Suprapubic skin (tissue), 4 donors: ENCODE data around the gene FRMD1.

Experiments used
- EP300 ChIP-seq: sonication (generic); formaldehyde crosslinking; IDR thresholded peaks from one replicate; pipeline ENCODE4 v1.6.1; 2017; ENCODE audit warnings: antibody characterized with exemption
- POLR2A ChIP-seq, 2 donors: fragments of 450-650 bp; IDR thresholded peaks; one replicate each; pipeline ENCODE4 v1.6.1; 2017; ENCODE audit warnings: antibody characterized with exemption in 2 of 2, mild to moderate bottlenecking in 2 of 2, moderate library complexity in 2 of 2
- POLR2AphosphoS5 ChIP-seq, 3 donors: sonication (generic); formaldehyde crosslinking; IDR thresholded peaks; one replicate each; pipeline ENCODE4 v1.6.1; 2017; ENCODE audit warnings: antibody characterized with exemption in 3 of 3
- TF ChIP-seq, protein P1 (sequence below), 2 donors: fragments of 200-600 bp in 1 of 2; fragments of 450-650 bp in 1 of 2; sonication (generic) in 1 of 2; IDR thresholded peaks; one replicate each; pipeline ENCODE4 v1.5.1; 2016 to 2019; ENCODE audit warnings: antibody characterized with exemption in 2 of 2, mild to moderate bottlenecking in 1 of 2, moderate library complexity in 1 of 2

DNA sequence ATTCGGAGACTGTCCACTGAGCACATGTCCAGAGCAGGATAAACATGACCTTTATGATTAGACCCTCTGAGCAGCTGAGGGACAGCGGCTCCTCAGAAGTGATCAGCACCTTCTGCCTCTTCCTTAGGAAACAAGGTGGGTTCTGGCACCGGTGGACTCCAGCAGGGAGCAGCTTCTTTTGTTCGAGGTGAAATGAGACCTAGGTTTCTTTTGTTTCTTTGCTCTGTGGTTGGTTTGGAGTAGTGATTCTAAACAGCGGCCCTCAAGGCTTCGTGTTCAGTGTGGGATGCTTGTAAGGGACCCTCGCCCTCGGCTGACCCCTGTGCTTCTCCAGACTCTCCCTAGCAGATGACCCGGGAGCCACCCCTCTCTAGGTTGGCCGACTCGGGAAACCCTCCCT, 14.6 kb upstream of the FRMD1 start:
- TF ChIP-seq, protein P1, sequence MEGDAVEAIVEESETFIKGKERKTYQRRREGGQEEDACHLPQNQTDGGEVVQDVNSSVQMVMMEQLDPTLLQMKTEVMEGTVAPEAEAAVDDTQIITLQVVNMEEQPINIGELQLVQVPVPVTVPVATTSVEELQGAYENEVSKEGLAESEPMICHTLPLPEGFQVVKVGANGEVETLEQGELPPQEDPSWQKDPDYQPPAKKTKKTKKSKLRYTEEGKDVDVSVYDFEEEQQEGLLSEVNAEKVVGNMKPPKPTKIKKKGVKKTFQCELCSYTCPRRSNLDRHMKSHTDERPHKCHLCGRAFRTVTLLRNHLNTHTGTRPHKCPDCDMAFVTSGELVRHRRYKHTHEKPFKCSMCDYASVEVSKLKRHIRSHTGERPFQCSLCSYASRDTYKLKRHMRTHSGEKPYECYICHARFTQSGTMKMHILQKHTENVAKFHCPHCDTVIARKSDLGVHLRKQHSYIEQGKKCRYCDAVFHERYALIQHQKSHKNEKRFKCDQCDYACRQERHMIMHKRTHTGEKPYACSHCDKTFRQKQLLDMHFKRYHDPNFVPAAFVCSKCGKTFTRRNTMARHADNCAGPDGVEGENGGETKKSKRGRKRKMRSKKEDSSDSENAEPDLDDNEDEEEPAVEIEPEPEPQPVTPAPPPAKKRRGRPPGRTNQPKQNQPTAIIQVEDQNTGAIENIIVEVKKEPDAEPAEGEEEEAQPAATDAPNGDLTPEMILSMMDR (IDR thresholded peaks at IDR 0.05), result no peak
- no peak for TF ChIP-seq EP300
- no peak for TF ChIP-seq POLR2AphosphoS5 (IDR thresholded peaks at IDR 0.05)
- no peak for TF ChIP-seq POLR2A (IDR thresholded peaks at IDR 0.05)
